GM19395 (cell line): Measurements from ENCODE around the gene OR14K1.
"Not testable (repeated sequence)": the region's sequence is repeated elsewhere in the genome, so short reads cannot be mapped to it uniquely, and the experiment has no call there.

ENCODE experiments used
- ATAC-seq: cut with Tn5 transposase; IDR thresholded peaks from one replicate; pipeline ENCODE4 v1.9.1; 2021; ENCODE audit warnings: mild to moderate bottlenecking, moderate library complexity; ENCODE audit not compliant: unreplicated experiment

The OR14K1 gene

GRCh38 chr1:247738315-247738714 is at the start of gene OR14K1:
TSS of gene OR14K1 (plus strand) at chr1:247738615. CDS start at chr1:247738615, 0 bp downstream.
- no peak for ATAC-seq

- no peak for ATAC-seq
Measured at GRCh38 chr1:247701338-247701737, 37.1 kb upstream of the OR14K1 start.

GRCh38 chr1:247710681-247711080 is 27.7 kb upstream of the OR14K1 start:
- not testable (repeated sequence) for ATAC-seq

GRCh38 chr1:247713753-247714152 is 24.7 kb upstream of the OR14K1 start:
- no peak for ATAC-seq

- no peak for ATAC-seq
Measured at GRCh38 chr1:247716546-247716945, 21.9 kb upstream of the OR14K1 start, which contains the start of gene OR6F1. TSS of gene OR6F1 (minus strand) at chr1:247716646. CDS start at chr1:247712755, 3,891 bp downstream.

- no peak for ATAC-seq
Measured at GRCh38 chr1:247721222-247721621, 17.2 kb upstream of the OR14K1 start.

- no peak for ATAC-seq
Measured at GRCh38 chr1:247740721-247741120, 2.3 kb downstream of the OR14K1 start.

- no peak for ATAC-seq
Measured at GRCh38 chr1:247741756-247742155, 3.3 kb downstream of the OR14K1 start.

- ATAC-seq = not testable (repeated sequence)
Measured at GRCh38 chr1:247742215-247742760, 3.9 kb downstream of the OR14K1 start.

- no peak for ATAC-seq
Measured at GRCh38 chr1:247746391-247746935, 8.0 kb downstream of the OR14K1 start.

- no peak for ATAC-seq
Measured at GRCh38 chr1:247747616-247748015, 9.2 kb downstream of the OR14K1 start.

GRCh38 chr1:247748041-247748440 is 9.6 kb downstream of the OR14K1 start, which contains the start of gene OR14A2:
TSS of gene OR14A2 (minus strand) at chr1:247748141.
- no peak for ATAC-seq

- ATAC-seq = no peak
Measured at GRCh38 chr1:247749870-247750269, 11.5 kb downstream of the OR14K1 start.

GRCh38 chr1:247754311-247754710 is 15.9 kb downstream of the OR14K1 start:
- not testable (repeated sequence) for ATAC-seq

- no peak for ATAC-seq
Measured at GRCh38 chr1:247760456-247760855, 22.0 kb downstream of the OR14K1 start, which contains the start of gene OR1C1. TSS of gene OR1C1 (minus strand) at chr1:247760556. CDS start at chr1:247758406, 2,150 bp downstream.

GRCh38 chr1:247769603-247770002 is 31.2 kb downstream of the OR14K1 start:
- ATAC-seq = no peak
